PC-3 (cell line): Measurements from ENCODE around the gene AFF2. TPM values are rescaled to one million over a fixed set of nuclear protein-coding genes. Genes with fewer than 3 reads are reported as not detected.

Source experiments
- ATAC-seq: fragments of 200-7000 bp; cut with Tn5 transposase; 2 replicates; pipeline ENCODE4 v1.9.1; 2020; ENCODE audit warnings: mild to moderate bottlenecking, moderate library complexity
- BruUV-seq: library from RNA; stranded (reverse); fragments of 400-500 nt; replicated peaks from 2 replicates; lab custom pipeline; 2021; lab: Mats Ljungman, UMichigan
- CTCF ChIA-PET: fragments of 300-600 bp; sonication (Branson Sonifier 250); formaldehyde crosslinking; loops from one replicate; lab custom pipeline; 2022; ENCODE audit warnings: antibody characterized with exemption; lab: Charles Lee
- POLR2A ChIA-PET: fragments of 300-600 bp; sonication (Branson Sonifier 250); formaldehyde crosslinking; loops from one replicate; lab custom pipeline; 2022; ENCODE audit warnings: antibody characterized with exemption; ENCODE audit not compliant: unreplicated experiment; lab: Charles Lee
- DNase-seq: peaks from one replicate; pipeline ENCODE4 v3.0.0-alpha.2; 2015
- H2AFZ ChIP-seq: fragments of 300-600 bp; sonication (generic); 2 replicates; pipeline ENCODE4 v1.6.0; 2016; ENCODE audit warnings: antibody characterized with exemption, low read length
- H3F3A ChIP-seq: fragments of 300-600 bp; sonication (generic); one replicate; pipeline ENCODE4 v1.6.0; 2017; ENCODE audit warnings: antibody characterized with exemption, low read length, control low read depth, mild to moderate bottlenecking; ENCODE audit not compliant: unreplicated experiment
- H3K27ac ChIP-seq: fragments of 300-600 bp; sonication (generic); 2 replicates; pipeline ENCODE4 v1.5.1; 2016; ENCODE audit warnings: mild to moderate bottlenecking, low read length
- H3K27me3 ChIP-seq: fragments of 300-600 bp; sonication (generic); 2 replicates; pipeline ENCODE4 v1.6.1; 2016; ENCODE audit warnings: low read length, mixed read lengths
- H3K36me3 ChIP-seq: fragments of 300-600 bp; sonication (generic); 2 replicates; pipeline ENCODE4 v1.6.1; 2016; ENCODE audit warnings: low read depth, mixed run types, low read length, mixed read lengths
- H3K4me1 ChIP-seq: fragments of 300-600 bp; sonication (generic); 2 replicates; pipeline ENCODE4 v1.5.1; 2016; ENCODE audit warnings: low read length; ENCODE audit not compliant: insufficient read depth
- H3K4me2 ChIP-seq: fragments of 300-600 bp; sonication (generic); 2 replicates; pipeline ENCODE4 v1.6.0; 2016; ENCODE audit warnings: low read length
- H3K4me3 ChIP-seq: fragments of 300-600 bp; sonication (generic); 2 replicates; pipeline ENCODE4 v1.5.1; 2016; ENCODE audit warnings: mild to moderate bottlenecking, low read length, mixed read lengths
- H3K79me2 ChIP-seq: fragments of 300-600 bp; sonication (generic); 2 replicates; pipeline ENCODE4 v1.6.1; 2017; ENCODE audit warnings: low read length, mixed read lengths
- H3K9ac ChIP-seq: fragments of 300-600 bp; sonication (generic); 2 replicates; pipeline ENCODE4 v1.6.0; 2016; ENCODE audit warnings: mild to moderate bottlenecking, low read length
- H3K9me2 ChIP-seq: fragments of 300-600 bp; sonication (generic); replicated peaks from 2 replicates; pipeline ENCODE4 v1.6.1; 2016; ENCODE audit warnings: mixed run types, low read length, mixed read lengths
- H3K9me3 ChIP-seq: fragments of 300-600 bp; sonication (generic); 2 replicates; pipeline ENCODE4 v1.6.1; 2016; ENCODE audit warnings: low read length, mixed read lengths
- H4K20me1 ChIP-seq: fragments of 300-600 bp; sonication (generic); 2 replicates; pipeline ENCODE4 v1.6.1; 2016; ENCODE audit warnings: low read length, mixed read lengths
- EZH2 ChIP-seq: fragments of 300-600 bp; sonication (generic); IDR thresholded peaks from one replicate; pipeline ENCODE4 v1.6.1; 2017; ENCODE audit warnings: antibody characterized with exemption, mild to moderate bottlenecking, low read length; ENCODE audit not compliant: unreplicated experiment
- EZH2phosphoT487 ChIP-seq: fragments of 300-600 bp; sonication (generic); IDR thresholded peaks from 2 replicates; pipeline ENCODE4 v1.6.1; 2018; ENCODE audit warnings: mild to moderate bottlenecking, antibody characterized with exemption, low read length, borderline replicate concordance
- intact Hi-C: fragments of 100-400 bp; cut with micrococcal nuclease; formaldehyde crosslinking; loops from 2 replicates; pipeline ENCODE4 v1.9.0; 2023
- total RNA-seq: library from RNA; depleted of rRNA; stranded (reverse); fragments of >200 nt; gene quantifications from 2 replicates; pipeline ENCODE4 v1.2.3, GENCODE V29; 2014
- TF ChIP-seq, protein P1 (sequence below): fragments of 300-600 bp; sonication (generic); conservative IDR thresholded peaks from 2 replicates; pipeline ENCODE4 v1.5.1; 2017; ENCODE audit warnings: antibody characterized with exemption, low read depth, mild to moderate bottlenecking, low read length

Gene AFF2
- total RNA-seq, 1 experiment from 2014 or later = not detected

DNA sequence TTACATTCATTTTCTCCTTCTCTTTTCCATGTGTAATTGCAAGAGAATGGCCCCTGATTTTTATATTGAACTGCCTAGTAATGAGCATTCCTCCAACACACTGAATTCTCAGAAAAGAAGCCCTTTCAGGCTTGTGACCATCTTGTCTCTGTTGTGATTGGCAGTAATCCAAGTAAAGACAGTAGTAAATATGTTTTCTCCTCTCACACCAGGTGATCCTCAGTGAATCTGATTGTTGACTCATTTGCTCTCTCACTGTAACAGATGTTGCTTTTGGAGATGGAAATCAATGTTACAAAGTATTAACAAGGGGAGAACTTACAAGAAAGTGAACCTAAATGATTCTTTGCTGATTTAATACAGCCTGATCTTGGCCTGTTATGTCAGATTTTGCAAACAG, 271.0 kb downstream of the AFF2 start:
- no peaks in the 10 kb centered on the region for H3F3A ChIP-seq
- no peak overlapping the region for H3K27ac ChIP-seq
- no peaks in the 10 kb centered on the region for H4K20me1 ChIP-seq
- H3K36me3 ChIP-seq = no peaks in the 10 kb centered on the region
- no peaks in the 10 kb centered on the region for H3K4me1 ChIP-seq
- DNase-seq = no peak
- H3K4me2 ChIP-seq = no peak overlapping the region
- H3K27me3 ChIP-seq = no peaks in the 10 kb centered on the region
- H3K9ac ChIP-seq = no peak overlapping the region
- ATAC-seq = no peak
- H3K9me2 ChIP-seq = no peaks in the 10 kb centered on the region
- no peak overlapping the region for H3K4me3 ChIP-seq
- no peaks in the 10 kb centered on the region for H3K79me2 ChIP-seq
- POLR2A ChIA-PET = no interaction called here
- no peaks in the 10 kb centered on the region for H3K9me3 ChIP-seq
- BruUV-seq = no TSS peak
- TF ChIP-seq, protein P1, sequence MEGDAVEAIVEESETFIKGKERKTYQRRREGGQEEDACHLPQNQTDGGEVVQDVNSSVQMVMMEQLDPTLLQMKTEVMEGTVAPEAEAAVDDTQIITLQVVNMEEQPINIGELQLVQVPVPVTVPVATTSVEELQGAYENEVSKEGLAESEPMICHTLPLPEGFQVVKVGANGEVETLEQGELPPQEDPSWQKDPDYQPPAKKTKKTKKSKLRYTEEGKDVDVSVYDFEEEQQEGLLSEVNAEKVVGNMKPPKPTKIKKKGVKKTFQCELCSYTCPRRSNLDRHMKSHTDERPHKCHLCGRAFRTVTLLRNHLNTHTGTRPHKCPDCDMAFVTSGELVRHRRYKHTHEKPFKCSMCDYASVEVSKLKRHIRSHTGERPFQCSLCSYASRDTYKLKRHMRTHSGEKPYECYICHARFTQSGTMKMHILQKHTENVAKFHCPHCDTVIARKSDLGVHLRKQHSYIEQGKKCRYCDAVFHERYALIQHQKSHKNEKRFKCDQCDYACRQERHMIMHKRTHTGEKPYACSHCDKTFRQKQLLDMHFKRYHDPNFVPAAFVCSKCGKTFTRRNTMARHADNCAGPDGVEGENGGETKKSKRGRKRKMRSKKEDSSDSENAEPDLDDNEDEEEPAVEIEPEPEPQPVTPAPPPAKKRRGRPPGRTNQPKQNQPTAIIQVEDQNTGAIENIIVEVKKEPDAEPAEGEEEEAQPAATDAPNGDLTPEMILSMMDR = no peak
- TF ChIP-seq EZH2 (no peak), EZH2phosphoT487 (no peak)
- intact Hi-C loops = no loop called here
- no peak overlapping the region for H2AFZ ChIP-seq
- CTCF ChIA-PET = no interaction called here

DNA sequence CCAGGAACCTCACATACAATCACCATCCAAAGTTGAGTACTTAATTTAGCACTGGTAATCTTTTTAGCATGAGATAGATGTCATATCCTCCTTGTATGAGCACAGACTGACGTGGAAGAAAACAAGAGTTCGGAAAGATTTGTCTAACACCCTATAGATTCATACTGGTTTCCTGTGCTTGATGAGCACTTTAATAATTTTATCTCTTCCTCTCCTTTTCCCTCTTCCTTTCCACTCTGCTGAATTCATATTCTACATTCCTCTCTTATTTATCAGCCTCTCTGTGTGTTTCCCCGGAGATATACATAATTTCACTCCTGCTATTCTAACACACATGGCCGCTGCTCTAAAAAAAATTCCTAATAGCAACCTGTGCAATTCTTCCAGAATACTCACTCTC, 273.9 kb downstream of the AFF2 start:
- POLR2A ChIA-PET = no interaction called here
- H3K79me2 ChIP-seq = no peaks in the 10 kb centered on the region

DNA sequence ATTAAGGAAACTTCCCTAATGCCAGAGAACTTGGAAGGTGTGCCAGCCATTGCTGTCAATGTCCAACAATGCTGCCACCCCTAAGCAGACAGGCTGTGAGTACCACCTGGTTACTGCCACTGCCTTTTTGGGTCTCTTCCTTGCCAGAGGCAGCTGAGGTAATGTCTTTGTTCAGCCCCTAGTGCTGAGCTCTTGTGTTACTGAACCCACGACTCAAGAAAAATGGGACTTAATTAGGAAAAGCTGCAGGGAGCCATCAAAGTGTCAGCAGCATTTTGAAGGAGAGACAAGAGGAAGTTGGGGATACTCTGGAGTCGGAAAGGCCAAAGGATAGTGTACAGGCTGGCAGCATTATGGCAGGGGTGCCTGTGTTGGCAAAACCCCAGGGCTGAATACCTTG, 283.7 kb downstream of the AFF2 start:
- POLR2A ChIA-PET = no interaction called here
- ATAC-seq (no peak), DNase-seq (no peak)
- no peaks in the 10 kb centered on the region for H3K27me3 ChIP-seq
- CTCF ChIA-PET = no interaction called here
- H3K4me3 ChIP-seq = no peak overlapping the region
- no peaks in the 10 kb centered on the region for H3K4me1 ChIP-seq
- no peak overlapping the region for H2AFZ ChIP-seq
- TF ChIP-seq EZH2phosphoT487 = no peak
- TF ChIP-seq EZH2 = no peak
- TF ChIP-seq, protein P1 = no peak
- H4K20me1 ChIP-seq = no peaks in the 10 kb centered on the region
- no peaks in the 10 kb centered on the region for H3K36me3 ChIP-seq
- no peak overlapping the region for H3K27ac ChIP-seq
- intact Hi-C loops = no loop called here
- no peak overlapping the region for H3K9ac ChIP-seq
- no peaks in the 10 kb centered on the region for H3K9me2 ChIP-seq
- no peaks in the 10 kb centered on the region for H3K79me2 ChIP-seq
- BruUV-seq = no TSS peak
- H3F3A ChIP-seq = no peaks in the 10 kb centered on the region
- H3K9me3 ChIP-seq = no peaks in the 10 kb centered on the region; the same call in 1 of the 2 replicates
- no peak overlapping the region for H3K4me2 ChIP-seq

More for the DNA sequence above, 273.9 kb downstream of the AFF2 start:
- Histone ChIP-seq H3K36me3 (no peaks in the 10 kb centered on the region), H3K9me3 (no peaks in the 10 kb centered on the region), H3K4me1 (no peaks in the 10 kb centered on the region), H3K27ac (no peak overlapping the region), H3K4me3 (no peak overlapping the region), H3K27me3 (no peaks in the 10 kb centered on the region), H2AFZ (no peak overlapping the region), H3F3A (no peaks in the 10 kb centered on the region), H3K9me2 (no peaks in the 10 kb centered on the region), H3K9ac (no peak overlapping the region), H4K20me1 (no peaks in the 10 kb centered on the region), H3K4me2 (no peak overlapping the region)
- BruUV-seq = no TSS peak
- intact Hi-C loops = no loop called here
- ATAC-seq (no peak), DNase-seq (no peak)
- no peak for TF ChIP-seq EZH2phosphoT487
- TF ChIP-seq, protein P1 = no peak
- no peak for TF ChIP-seq EZH2
- CTCF ChIA-PET = no interaction called here
